T1000 (cell line): ENCODE data around the gene SERPINI1.

Source experiments
- DNase-seq: peaks from one replicate; lab custom pipeline; 2025; ENCODE audit warnings: mixed read lengths; lab: John Stamatoyannopoulos, UW

Gene SERPINI1

GRCh38 chr3:167735233-167736138 is at the start of gene SERPINI1:
SERPINI1 (plus strand) TSS chr3:167735721; CDS start chr3:167789129, 53,408 bp downstream.
- peak; percentile 77 for DNase-seq

DNA sequence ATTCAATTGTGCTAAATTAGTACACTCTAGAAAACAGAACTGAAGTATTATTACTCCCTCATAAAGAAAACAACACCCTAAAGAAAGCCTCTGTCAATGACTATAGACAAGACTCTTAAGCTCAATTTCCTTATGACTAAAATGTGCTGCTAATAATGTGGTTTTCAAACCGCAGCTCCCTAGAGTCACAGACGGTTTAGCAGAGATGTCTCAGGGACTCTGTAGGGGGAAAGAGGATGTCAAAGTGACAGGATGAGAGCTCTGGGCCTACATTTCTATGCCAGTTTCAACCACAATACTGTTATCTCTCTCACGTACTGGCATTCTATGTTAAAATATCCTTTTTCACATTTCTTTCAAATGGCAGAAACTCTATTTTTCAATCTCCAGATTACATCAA is 44.2 kb upstream of the SERPINI1 start:
- DNase-seq, result no peak

DNA sequence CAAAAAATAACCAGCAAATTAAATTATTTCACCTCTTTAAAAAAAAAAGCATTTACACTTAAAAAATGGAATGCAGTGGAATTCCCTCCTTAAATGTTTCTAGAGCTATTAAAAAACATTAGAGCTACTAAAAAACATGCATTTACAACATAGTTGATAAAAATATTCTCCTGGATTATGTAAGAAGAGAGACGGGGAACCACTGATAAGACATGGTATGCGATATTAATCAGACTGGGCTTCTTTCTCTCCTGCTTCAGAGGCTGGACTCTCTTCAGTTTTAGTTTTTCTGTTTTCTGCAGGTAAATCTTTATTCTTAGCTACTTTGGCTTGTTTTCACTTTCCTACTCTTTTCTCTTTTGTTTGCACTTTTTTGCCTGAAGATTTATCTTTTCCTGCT is 41.4 kb upstream of the SERPINI1 start:
- DNase-seq, result no peak

- no peak for DNase-seq
These were observed 35.5 kb upstream of the SERPINI1 start for GRCh38 chr3:167700046-167700445.

DNA sequence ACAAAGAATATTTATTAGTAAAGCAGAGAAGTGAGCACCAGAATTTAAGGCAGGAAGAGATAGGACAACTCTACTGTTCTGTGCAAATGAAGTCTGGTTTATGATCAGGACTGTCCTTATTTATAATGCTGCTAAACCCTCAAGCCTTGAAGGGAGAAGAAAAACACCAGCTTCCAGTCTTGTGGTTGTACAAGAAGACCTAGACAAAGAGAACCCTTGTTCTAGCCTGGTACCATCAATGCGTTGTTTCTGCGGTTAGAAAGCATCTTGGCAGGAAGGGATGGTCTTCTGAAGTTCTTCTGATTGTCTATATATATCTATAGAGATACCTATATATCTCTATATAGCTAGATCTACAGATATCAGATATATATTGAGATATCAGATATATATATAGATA is 34.6 kb upstream of the SERPINI1 start:
- no peak for DNase-seq

DNA sequence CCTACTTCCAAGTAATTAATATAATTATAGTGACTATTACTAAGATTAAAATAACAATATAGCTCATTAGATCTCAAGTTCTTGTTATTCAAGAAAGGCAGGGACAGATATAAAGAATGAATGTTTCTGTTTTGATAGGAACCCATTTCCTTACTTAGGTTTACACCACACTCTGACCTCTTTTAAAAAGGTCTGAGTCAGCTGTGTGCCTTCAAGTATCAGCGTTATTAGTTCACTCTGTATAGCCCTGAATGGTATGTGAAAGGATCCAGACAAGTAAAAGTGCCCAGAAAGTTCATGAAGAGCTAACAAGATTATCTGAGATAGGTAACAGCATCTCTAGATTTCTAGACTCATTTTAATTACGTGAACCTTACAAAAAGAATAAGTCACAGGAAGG is 29.7 kb upstream of the SERPINI1 start:
- DNase-seq, result no peak

- DNase-seq, result no peak
These were observed 25.8 kb upstream of the SERPINI1 start for GRCh38 chr3:167709690-167710089.

GRCh38 chr3:167710552-167710951 is 25.0 kb upstream of the SERPINI1 start:
- DNase-seq, result no peak

- DNase-seq, result no peak
These were observed 24.1 kb upstream of the SERPINI1 start for GRCh38 chr3:167711439-167711838.

DNA sequence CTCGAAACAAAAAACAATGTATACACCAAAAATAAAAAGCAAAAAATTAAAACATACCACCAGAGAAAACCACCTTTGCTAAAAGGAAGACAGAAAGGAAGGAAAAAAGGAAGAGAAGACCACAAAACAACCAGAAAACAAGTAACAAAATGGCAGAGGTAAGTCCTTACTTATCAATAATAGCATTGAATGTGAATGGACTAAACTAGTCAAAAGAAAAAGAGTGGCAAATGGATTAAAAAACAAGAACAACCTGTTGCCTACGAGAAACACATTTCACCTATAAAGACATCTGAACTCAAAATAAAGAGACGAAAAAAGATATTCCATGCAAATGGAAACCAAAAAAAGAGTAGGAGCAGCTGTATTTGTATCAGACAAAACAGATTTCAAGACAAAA is 23.1 kb upstream of the SERPINI1 start:
- no peak for DNase-seq

DNA sequence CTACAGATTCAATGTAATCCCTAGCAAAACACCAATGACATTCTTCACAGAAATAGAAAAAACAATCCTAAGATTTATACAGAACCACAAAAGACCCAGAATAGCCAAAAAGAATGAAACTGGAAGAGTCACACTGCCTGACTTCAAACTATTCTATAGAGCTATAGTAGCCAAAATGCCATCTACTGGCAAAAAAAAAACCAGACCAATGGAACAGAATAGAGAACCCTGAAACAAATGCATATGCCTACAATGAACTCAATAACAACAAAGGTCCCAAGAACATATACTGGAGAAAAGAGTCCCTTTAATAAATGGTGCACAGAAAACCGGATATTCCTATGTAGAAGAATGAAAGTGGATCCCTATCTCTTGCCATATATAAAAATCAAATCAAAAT is 20.6 kb upstream of the SERPINI1 start:
- no peak for DNase-seq

DNA sequence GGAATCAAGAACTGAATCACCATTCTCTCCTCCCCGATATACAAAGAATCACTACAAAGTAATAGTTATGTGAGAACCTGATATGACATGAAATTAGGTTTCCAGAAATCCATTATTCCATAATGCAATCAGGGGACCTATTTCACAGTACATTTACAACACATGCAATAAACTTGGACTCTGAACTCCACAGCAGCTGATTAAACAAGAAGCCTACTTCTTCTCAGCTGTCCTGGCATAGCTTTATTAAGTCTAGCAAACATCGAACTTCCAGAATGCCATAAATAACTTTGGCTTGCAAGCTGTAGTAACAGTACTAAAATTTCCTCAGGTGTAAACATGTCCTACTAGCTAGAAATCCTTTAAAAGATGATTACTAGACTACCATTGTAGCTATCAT is 18.6 kb upstream of the SERPINI1 start:
- DNase-seq, result no peak

DNA sequence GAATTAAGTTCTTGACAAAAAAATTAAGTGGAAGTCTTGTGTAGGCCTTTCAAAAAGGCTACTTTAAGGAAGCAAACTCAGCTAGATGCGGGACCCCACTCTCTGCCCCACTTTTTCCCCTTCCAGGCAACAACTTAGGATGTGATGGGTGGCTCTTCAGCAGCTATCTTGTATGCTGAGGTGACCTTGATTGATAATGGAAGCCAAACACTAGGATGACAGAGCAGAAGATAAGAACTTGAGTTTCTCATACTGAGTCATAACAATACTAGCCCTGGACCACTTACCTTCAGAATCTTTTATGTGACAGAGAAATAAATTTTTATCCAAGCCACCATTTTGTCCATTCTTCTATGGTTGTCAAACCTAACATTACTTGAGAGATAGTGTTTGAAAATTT is 16.9 kb upstream of the SERPINI1 start:
- no peak for DNase-seq

GRCh38 chr3:167723025-167723512 is 12.5 kb upstream of the SERPINI1 start:
- DNase-seq, result no peak

DNA sequence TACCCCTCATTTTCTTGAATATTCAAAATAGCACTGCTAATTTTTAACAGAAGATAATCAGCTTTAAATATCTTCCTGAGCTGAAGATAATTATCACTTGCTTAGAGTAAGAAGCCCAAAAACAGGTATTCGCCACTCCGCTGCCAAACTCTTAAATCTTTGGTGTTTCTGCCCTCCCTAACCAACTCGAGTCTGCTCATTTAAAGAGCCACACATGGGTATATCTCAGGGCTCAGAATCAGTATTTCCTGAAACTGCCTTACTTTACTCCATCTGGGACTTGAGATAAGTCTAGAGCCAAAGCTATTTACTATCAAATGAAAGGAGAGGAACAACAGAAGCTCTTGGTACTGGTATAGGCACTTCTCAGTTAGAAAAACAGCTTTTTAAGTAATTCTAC is 11.6 kb upstream of the SERPINI1 start:
- DNase-seq, result no peak

DNA sequence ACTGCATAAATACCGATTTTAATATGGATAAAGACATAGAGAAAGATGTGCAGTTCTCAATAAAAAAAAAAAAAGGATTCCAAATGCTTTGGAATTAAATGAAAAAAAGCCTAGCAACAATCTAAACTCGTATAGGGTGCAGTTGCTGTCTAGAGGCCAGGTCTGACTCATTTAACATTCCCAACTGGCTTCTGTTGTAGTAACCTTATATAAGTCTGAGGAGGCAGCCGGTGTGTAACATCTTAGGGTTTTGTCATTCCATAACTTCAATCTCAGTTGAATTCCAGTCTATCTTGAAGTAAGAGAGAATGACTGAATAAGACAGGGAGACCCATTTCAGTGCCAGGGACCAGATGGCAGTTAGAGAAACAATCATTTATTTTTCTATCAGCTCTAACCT is 7.3 kb upstream of the SERPINI1 start:
- no peak for DNase-seq

DNA sequence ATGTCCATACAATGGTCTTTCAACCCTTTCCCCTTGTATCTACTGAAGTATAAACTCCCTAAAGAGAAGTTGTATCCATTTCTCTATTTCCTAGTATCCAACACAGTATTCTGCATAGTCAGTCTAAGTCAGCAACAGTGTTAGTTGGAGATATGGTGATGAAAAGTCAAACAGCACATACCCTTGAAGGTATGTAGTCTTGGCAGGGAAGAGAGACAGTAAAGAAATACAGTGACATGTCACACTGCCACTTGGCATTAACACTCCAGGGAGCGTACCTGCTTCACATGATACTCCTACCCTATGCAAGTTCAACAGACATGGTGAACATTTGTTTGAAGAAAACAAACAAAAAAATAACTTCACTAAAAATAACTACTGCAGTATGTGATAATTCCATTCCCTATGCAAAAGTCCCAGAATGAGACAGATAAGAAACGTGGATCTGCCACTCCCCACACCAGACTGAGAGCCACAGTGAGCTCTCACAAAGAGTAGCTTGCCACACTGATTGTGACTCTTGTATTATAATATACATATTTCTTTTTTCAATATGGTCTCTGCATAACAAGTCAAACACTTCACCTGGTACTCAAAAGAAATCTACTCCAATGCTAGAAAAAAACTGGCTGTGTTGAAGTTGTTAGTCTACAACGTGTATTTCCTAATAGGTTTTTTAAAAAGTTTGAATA is 6.7 kb upstream of the SERPINI1 start:
- DNase-seq, result no peak

DNA sequence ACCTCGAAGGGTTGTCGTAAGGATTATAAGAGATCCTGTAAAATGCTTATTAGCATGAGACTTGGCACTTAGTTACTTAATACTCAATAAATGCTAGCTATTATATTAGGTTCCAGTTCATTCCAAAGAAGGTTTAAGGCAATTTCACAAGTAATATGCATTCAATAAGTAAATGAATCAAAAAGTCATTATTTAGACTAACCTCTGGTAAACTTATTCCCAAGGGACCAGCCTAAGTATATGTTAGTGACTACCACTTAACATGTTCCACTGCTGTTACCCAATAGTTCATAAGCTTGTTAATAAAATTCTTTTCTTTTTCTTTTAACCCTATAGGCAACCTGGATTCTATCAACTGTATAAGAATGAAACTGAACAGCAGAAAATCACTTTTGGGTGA is 5.9 kb upstream of the SERPINI1 start:
- DNase-seq, result no peak

- DNase-seq, result no peak
These were observed 4.1 kb upstream of the SERPINI1 start for GRCh38 chr3:167731393-167731792.

DNA sequence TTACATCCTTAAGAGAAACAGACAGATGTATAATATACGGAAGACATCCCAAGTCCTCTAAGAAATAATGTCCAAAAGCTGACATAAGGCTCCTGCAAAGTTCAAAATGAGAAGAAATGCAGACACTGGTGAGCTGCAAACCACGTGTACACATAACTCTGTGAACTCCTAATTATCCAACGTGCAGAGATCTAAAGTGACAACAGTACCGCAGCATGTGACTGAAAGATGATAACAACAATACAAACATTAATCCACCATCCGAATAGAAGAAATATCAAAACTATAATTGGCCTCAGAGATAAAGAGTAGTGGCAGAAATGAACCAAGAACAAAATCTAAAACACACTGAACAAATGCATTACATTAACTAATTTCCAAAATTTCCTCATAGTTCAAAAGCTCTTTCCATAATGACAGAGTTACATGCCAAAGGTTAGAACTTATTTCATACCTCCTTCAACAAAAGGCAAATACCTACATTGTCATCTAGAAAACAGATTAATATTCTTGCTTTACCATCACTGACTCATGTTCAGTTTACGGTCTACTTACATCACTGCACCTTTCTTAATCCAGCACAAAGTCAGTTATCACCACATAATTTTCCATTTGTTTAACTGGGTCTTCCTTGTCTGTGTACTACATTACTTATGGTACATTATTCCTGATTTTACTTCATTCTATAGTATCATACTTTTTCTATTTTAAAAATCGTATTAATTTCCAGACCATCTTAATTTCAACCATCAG is 3.0 kb upstream of the SERPINI1 start:
- DNase-seq, result no peak

DNA sequence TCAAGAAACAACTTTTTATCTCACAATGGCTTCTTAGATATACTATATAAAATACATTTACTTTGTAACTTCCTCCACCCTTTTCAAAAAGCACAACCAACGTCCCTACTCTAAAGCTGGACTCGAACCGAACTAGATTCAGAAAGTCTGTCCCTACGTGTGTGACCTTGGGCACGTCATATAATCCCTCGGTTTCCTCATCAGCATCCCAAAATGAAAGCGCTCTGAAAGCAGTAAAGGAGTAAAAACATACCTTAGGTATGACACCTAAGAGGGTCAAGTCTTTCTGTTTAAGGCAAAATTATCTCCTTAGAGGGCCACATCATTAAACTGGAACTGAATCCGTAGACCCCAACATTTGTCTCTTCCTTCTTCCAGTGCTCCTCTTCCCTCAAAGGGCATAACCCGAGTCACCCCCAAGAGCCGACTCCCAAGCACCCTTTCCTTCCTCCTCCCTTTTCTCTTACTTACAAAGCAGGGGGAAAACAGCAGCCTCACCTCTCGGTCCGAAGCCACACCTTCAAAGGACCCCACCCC is 1.5 kb upstream of the SERPINI1 start:
- no peak for DNase-seq
